Measurements from ENCODE around the gene AGBL4.

The AGBL4 gene

GRCh38 chr1:48657413-48657812, 1366.3 kb downstream of the AGBL4 start:
- Histone ChIP-seq H3K4me3 (ENCODE audit: low read depth in 1 of 2, low read length in 2 of 2) (no peak overlapping the region), H3K4me1 (ENCODE audit: insufficient read depth, low read length) (no peaks in the 10 kb centered on the region), H3K27me3 (ENCODE audit: control insufficient read depth in 1 of 2, insufficient read depth in 2 of 2, low read length in 2 of 2) (no peaks in the 10 kb centered on the region), H3K27ac (ENCODE audit: low read depth, low read length) (no peak overlapping the region), H3K9me3 (ENCODE audit: low read length) (no peaks in the 10 kb centered on the region), H3K36me3 (ENCODE audit: insufficient read depth, low read length) (no peaks in the 10 kb centered on the region), H3K9ac (ENCODE audit: low read length) (no peak overlapping the region)

DNA sequence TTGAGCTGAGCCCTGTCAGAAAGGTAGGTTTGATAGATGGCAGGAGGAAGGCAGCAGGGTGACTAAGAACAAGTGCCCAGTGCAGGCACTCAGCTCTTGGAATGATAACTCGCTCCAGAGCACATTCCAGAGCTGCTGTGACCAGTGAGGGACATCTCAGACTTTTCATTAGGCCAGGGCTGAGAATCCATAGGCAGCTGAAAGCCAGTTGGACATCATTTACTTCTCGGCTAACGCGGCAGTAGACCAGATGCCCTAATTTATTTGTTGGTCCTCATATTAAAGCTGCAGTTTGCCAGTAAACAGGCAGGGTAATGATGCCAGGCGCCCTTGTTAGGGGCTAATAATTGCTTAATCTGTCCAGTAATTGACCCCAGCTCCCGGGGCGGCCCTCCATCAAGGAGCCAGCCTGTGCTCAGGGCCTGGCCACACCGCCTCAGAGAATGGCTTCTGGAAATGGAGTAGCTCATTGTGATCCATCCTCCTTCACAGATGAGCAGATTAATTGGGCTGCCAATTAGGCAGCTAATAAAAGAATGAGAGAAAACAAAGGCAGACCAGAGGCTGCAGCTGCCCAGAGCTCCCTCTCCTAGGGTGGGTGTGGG, 1369.0 kb downstream of the AGBL4 start:
- no peak overlapping the region for H3K27ac ChIP-seq (ENCODE audit: low read depth, low read length)
- H3K27me3 ChIP-seq (ENCODE audit: control insufficient read depth in 1 of 2, insufficient read depth in 2 of 2, low read length in 2 of 2): no peaks in the 10 kb centered on the region
- H3K4me3 ChIP-seq (ENCODE audit: low read depth in 1 of 2, low read length in 2 of 2): no peak overlapping the region
- no peaks in the 10 kb centered on the region for H3K9me3 ChIP-seq (ENCODE audit: low read length)
- H3K36me3 ChIP-seq (ENCODE audit: insufficient read depth, low read length): no peaks in the 10 kb centered on the region
- H3K9ac ChIP-seq (ENCODE audit: low read length): no peak overlapping the region
- no peaks in the 10 kb centered on the region for H3K4me1 ChIP-seq (ENCODE audit: insufficient read depth, low read length)

GRCh38 chr1:48652334-48652733, 1371.4 kb downstream of the AGBL4 start:
- Histone ChIP-seq H3K27me3 (ENCODE audit: control insufficient read depth in 1 of 2, insufficient read depth in 2 of 2, low read length in 2 of 2) (no peaks in the 10 kb centered on the region), H3K4me3 (ENCODE audit: low read depth in 1 of 2, low read length in 2 of 2) (no peak overlapping the region), H3K27ac (ENCODE audit: low read depth, low read length) (no peak overlapping the region), H3K9ac (ENCODE audit: low read length) (no peak overlapping the region), H3K36me3 (ENCODE audit: insufficient read depth, low read length) (no peaks in the 10 kb centered on the region), H3K9me3 (ENCODE audit: low read length) (no peaks in the 10 kb centered on the region), H3K4me1 (ENCODE audit: insufficient read depth, low read length) (no peaks in the 10 kb centered on the region)

GRCh38 chr1:48649880-48650279, 1373.9 kb downstream of the AGBL4 start:
- H3K4me3 ChIP-seq (ENCODE audit: low read depth in 1 of 2, low read length in 2 of 2): no peak overlapping the region
- H3K36me3 ChIP-seq (ENCODE audit: insufficient read depth, low read length): no peaks in the 10 kb centered on the region
- no peaks in the 10 kb centered on the region for H3K9me3 ChIP-seq (ENCODE audit: low read length)
- no peaks in the 10 kb centered on the region for H3K27me3 ChIP-seq (ENCODE audit: control insufficient read depth in 1 of 2, insufficient read depth in 2 of 2, low read length in 2 of 2)
- H3K4me1 ChIP-seq (ENCODE audit: insufficient read depth, low read length): no peaks in the 10 kb centered on the region
- no peak overlapping the region for H3K27ac ChIP-seq (ENCODE audit: low read depth, low read length)
- no peak overlapping the region for H3K9ac ChIP-seq (ENCODE audit: low read length)

GRCh38 chr1:48645883-48646282, 1377.9 kb downstream of the AGBL4 start:
- Histone ChIP-seq H3K36me3 (ENCODE audit: insufficient read depth, low read length) (no peaks in the 10 kb centered on the region), H3K27ac (ENCODE audit: low read depth, low read length) (no peak overlapping the region), H3K27me3 (ENCODE audit: control insufficient read depth in 1 of 2, insufficient read depth in 2 of 2, low read length in 2 of 2) (no peaks in the 10 kb centered on the region), H3K4me1 (ENCODE audit: insufficient read depth, low read length) (no peaks in the 10 kb centered on the region), H3K9me3 (ENCODE audit: low read length) (no peaks in the 10 kb centered on the region), H3K9ac (ENCODE audit: low read length) (no peak overlapping the region), H3K4me3 (ENCODE audit: low read depth in 1 of 2, low read length in 2 of 2) (no peak overlapping the region)

GRCh38 chr1:48644905-48645605, 1378.7 kb downstream of the AGBL4 start:
- Histone ChIP-seq H3K27me3 (ENCODE audit: control insufficient read depth in 1 of 2, insufficient read depth in 2 of 2, low read length in 2 of 2) (no peaks in the 10 kb centered on the region), H3K4me1 (ENCODE audit: insufficient read depth, low read length) (no peaks in the 10 kb centered on the region), H3K9me3 (ENCODE audit: low read length) (no peaks in the 10 kb centered on the region), H3K4me3 (ENCODE audit: low read depth in 1 of 2, low read length in 2 of 2) (no peak overlapping the region), H3K9ac (ENCODE audit: low read length) (no peak overlapping the region), H3K36me3 (ENCODE audit: insufficient read depth, low read length) (no peaks in the 10 kb centered on the region), H3K27ac (ENCODE audit: low read depth, low read length) (no peak overlapping the region)

DNA sequence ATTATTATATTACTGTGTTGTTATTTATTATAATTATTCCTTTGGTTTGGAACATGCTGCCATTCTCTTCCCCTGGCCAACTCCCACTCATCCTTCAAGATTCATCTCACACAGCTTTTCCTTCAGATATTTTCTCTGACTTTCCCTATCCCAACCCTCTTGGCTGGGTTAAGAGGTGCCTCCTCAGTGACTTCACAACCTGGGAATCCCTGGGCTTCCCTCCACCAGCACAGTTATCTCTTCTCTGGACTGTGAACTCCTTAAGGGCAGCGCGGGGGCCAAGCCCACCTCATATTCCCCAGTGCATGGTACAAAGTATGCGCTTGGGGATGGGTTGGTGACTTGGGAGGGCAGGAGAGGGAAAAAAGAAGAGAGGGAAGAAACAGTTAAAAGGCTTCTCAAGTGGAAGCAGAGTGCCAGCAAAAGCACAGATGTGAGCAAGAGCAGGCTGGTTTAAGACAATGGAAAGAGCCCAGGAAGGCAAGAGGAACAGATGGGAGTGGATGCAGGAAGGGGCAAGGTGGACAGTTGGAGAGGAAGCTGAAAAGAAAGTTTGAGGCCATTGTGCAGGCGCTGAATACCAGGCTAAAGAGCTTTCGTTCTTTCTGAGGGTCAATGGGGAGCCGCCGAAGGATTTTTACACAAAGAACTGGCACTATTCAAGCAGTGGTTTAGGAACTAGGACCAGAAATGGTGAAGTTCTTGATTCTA, 1379.4 kb downstream of the AGBL4 start:
- H3K27ac ChIP-seq (ENCODE audit: low read depth, low read length): no peak overlapping the region
- H3K27me3 ChIP-seq (ENCODE audit: control insufficient read depth in 1 of 2, insufficient read depth in 2 of 2, low read length in 2 of 2): no peaks in the 10 kb centered on the region
- no peaks in the 10 kb centered on the region for H3K36me3 ChIP-seq (ENCODE audit: insufficient read depth, low read length)
- H3K9me3 ChIP-seq (ENCODE audit: low read length): no peaks in the 10 kb centered on the region
- H3K4me3 ChIP-seq (ENCODE audit: low read depth in 1 of 2, low read length in 2 of 2): no peak overlapping the region
- no peaks in the 10 kb centered on the region for H3K4me1 ChIP-seq (ENCODE audit: insufficient read depth, low read length)
- H3K9ac ChIP-seq (ENCODE audit: low read length): no peak overlapping the region

DNA sequence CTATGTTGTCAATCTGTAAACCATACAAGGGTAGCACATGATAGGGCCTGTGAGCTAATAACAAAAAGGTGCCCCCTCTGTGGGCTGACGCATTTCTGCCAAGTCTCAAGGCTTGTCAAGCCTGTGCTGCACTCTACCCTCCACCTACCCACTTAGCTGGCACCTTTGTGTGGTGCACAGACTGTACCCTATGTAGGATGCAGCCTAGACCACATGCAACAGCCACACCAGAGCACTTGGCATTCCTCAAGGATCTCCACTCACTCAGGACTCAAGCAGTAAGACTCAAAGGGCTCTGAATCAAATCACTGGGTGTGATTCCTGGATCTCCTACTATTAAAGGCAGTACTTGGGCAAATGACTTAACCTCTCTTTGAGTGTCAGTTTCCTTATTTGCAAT, 1380.6 kb downstream of the AGBL4 start:
- H3K4me3 ChIP-seq (ENCODE audit: low read depth in 1 of 2, low read length in 2 of 2): no peak overlapping the region
- no peaks in the 10 kb centered on the region for H3K27me3 ChIP-seq (ENCODE audit: control insufficient read depth in 1 of 2, insufficient read depth in 2 of 2, low read length in 2 of 2)
- no peak overlapping the region for H3K27ac ChIP-seq (ENCODE audit: low read depth, low read length)
- no peaks in the 10 kb centered on the region for H3K36me3 ChIP-seq (ENCODE audit: insufficient read depth, low read length)
- no peak overlapping the region for H3K9ac ChIP-seq (ENCODE audit: low read length)
- H3K4me1 ChIP-seq (ENCODE audit: insufficient read depth, low read length): no peaks in the 10 kb centered on the region
- H3K9me3 ChIP-seq (ENCODE audit: low read length): no peaks in the 10 kb centered on the region

GRCh38 chr1:48640836-48641492, 1382.8 kb downstream of the AGBL4 start:
- Histone ChIP-seq H3K9ac (ENCODE audit: low read length) (no peak overlapping the region), H3K27me3 (ENCODE audit: control insufficient read depth in 1 of 2, insufficient read depth in 2 of 2, low read length in 2 of 2) (no peaks in the 10 kb centered on the region), H3K4me3 (ENCODE audit: low read depth in 1 of 2, low read length in 2 of 2) (no peak overlapping the region), H3K9me3 (ENCODE audit: low read length) (no peaks in the 10 kb centered on the region), H3K36me3 (ENCODE audit: insufficient read depth, low read length) (no peaks in the 10 kb centered on the region), H3K27ac (ENCODE audit: low read depth, low read length) (no peak overlapping the region), H3K4me1 (ENCODE audit: insufficient read depth, low read length) (no peaks in the 10 kb centered on the region)

- Histone ChIP-seq H3K9me3 (ENCODE audit: low read length) (no peaks in the 10 kb centered on the region), H3K4me1 (ENCODE audit: insufficient read depth, low read length) (peaks cover 4% of the 10 kb centered on the region), H3K36me3 (ENCODE audit: insufficient read depth, low read length) (no peaks in the 10 kb centered on the region), H3K27me3 (ENCODE audit: control insufficient read depth in 1 of 2, insufficient read depth in 2 of 2, low read length in 2 of 2) (no peaks in the 10 kb centered on the region), H3K27ac (ENCODE audit: low read depth, low read length) (no peak overlapping the region), H3K4me3 (ENCODE audit: low read depth in 1 of 2, low read length in 2 of 2) (no peak overlapping the region), H3K9ac (ENCODE audit: low read length) (no peak overlapping the region)
These were observed 1393.9 kb downstream of the AGBL4 start for GRCh38 chr1:48629867-48630266.

- Histone ChIP-seq H3K27me3 (ENCODE audit: control insufficient read depth in 1 of 2, insufficient read depth in 2 of 2, low read length in 2 of 2) (no peaks in the 10 kb centered on the region), H3K36me3 (ENCODE audit: insufficient read depth, low read length) (no peaks in the 10 kb centered on the region), H3K9me3 (ENCODE audit: low read length) (no peaks in the 10 kb centered on the region), H3K4me1 (ENCODE audit: insufficient read depth, low read length) (peaks cover 4% of the 10 kb centered on the region), H3K9ac (ENCODE audit: low read length) (no peak overlapping the region), H3K4me3 (ENCODE audit: low read depth in 1 of 2, low read length in 2 of 2) (no peak overlapping the region), H3K27ac (ENCODE audit: low read depth, low read length) (no peak overlapping the region)
These were observed 1396.3 kb downstream of the AGBL4 start for GRCh38 chr1:48627486-48627885.
